ENCODE data around the gene B3GALNT1.
"Not testable (repeated sequence)": the region's sequence is repeated elsewhere in the genome, so short reads cannot be mapped to it uniquely, and the experiment has no call there.

The B3GALNT1 gene

DNA sequence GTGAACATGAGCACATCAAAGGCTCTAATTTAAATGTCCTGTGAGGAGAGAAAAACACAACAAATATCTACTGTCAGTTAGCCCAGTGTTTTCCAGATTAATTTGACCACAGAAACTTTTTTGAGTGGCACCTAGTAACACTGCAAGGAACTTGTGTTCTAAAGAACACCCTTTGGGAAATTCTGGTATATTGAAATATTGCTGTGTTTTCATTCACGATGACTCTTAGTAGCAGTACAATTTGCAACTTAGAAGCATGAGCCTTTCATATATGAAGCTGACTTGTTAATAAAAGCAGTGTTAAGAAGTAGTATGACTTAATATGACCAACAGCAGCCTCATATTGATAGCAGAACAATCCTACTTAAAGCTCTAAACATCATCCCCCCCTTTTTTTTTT lies 32.0 kb downstream of the B3GALNT1 start:
- DNase-seq = no peak

DNA sequence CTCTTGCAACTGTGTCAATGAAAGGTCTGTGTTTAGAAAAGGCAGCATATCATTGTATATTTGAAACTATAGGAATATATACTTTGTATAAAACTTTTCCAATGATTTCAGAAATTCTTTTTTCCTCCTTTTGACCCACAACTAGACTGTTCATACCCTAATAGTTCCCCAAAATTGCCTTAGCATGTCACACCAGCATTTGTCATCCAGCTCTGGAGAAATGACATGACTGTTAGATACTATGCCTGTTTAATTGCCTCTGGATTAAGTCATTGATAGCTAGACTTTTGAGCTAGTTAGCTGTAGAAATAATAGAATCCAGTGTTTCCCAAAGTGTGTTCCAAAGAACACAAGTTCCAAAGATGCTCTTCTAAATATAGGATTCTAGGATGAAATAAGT lies 32.4 kb downstream of the B3GALNT1 start:
- no peak for DNase-seq

DNA sequence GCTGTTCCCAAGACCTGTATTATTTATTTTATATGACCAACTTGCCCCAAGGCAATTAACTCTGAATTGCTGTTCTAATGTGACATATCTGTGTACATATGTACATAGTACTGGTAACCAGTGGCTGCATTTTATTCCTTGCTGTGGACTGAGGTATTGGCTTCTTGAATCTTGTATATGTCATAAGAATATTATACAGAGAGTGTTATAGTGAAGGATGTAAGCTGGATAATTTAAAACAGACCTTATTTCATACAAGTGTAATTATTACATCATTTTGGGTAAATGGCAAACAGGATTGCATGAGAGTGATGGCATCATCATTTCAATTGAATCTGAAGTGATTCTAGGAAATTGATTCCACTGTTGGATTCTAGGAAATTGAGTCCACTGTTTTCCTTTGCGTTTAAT lies 32.9 kb downstream of the B3GALNT1 start:
- DNase-seq = no peak

- DNase-seq = no peak
Observed at GRCh38 chr3:161070980-161071663, 34.0 kb downstream of the B3GALNT1 start.

DNA sequence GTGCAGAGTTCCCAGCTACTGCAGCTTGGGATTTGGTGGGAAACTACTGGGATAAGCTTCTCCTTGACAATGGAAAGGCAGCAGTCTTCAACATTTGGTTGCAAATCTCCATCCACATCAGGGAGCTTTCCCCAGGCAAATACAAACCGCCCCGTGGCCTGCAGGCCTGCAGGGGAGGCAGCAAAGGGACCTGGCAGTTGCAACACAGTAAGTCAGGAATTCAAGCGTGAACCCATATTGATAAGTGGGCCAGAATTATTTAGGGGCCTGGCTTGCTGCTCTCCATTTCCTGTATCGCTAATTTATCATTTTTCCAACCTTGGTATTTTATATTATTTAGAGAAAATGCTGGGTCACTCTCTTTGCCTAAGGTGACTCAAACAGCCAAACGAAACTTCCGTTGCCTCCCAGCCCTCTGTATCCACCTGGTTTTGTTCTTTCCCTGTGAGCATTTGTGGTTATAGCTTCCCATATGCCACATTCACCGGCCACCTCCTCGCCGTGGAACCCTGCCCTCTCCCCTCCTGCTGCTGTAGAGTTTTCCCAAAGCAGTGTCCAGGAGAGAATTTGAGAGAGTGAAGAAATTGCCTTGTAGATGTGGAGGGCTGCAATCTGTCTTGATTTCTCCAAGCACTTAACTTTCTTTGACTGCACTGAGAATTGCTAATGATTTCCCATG lies 34.8 kb downstream of the B3GALNT1 start:
- no peak for DNase-seq

- DNase-seq = no peak
Observed at GRCh38 chr3:161069511-161070251, 35.5 kb downstream of the B3GALNT1 start.

DNA sequence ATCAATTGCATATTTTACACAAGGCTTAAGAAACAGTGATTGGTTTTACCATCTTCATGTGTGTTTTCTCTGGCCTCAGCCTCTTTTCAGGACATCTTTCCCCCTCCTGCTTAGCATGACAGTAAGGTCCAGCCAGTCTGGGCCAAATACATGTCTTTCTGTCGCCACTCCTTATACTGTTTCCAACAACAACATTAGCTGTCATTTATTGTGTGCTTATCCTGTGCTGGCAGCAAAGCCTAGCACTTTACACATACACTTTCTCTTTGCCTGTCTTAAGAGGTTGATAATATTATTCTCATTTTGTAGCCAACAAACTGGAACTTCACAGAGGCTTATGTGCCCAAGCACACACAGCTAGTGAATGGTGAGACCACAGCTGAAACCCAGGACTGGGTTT lies 37.8 kb downstream of the B3GALNT1 start:
- DNase-seq = no peak

GRCh38 chr3:161066930-161067329 lies 38.2 kb downstream of the B3GALNT1 start:
- no peak for DNase-seq

GRCh38 chr3:161064413-161064812 lies 40.7 kb downstream of the B3GALNT1 start:
- DNase-seq = no peak

GRCh38 chr3:161054860-161055604 lies 50.1 kb downstream of the B3GALNT1 start:
- no peak for DNase-seq

- no peak for DNase-seq
Observed at GRCh38 chr3:161051856-161052255, 53.3 kb downstream of the B3GALNT1 start.

DNA sequence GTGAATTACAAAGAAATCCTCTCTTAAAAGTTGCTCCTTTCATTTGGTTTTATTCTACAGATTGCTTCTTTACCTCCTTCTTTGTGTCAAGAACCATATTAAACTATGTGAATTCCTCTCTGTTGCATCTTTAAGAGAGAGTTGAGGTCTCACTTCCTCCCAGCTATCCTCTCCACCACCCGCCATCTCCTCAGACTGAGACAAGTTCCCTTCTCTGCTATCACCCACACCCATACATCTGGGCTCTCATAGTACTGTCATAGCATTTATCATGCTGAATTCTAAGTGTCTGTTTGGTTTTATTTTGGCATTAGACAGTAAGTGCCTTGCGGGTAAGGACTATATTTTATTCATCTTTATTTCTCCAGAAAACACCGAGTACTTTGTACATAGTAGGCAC lies 54.2 kb downstream of the B3GALNT1 start:
- no peak for DNase-seq

DNA sequence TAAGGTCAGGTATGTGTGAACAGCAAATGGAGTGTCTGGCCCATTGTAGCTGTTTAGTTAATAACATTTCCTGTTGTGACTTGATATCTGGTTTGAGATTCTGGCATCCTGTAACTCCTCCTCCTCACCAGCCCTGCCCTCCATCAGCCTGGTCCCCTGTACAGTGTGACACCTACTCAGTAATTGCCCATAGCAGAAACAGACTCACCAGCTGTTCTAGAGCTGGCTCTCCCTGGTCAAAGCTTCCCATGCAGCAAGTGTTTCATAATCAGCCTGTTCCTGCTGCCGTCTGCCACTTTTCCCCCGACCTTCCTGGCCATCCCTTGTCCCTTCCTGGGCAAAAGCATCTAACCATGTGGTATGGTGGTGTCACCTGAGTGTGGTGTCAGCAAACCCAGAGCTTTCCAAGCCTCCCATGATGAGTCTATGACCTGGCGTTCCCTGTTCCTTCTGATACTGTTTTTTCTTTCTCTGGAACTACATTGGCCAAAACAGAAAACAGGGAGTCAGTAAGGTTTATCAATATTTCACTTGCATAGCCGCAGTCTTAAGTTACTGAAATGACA lies 55.4 kb downstream of the B3GALNT1 start:
- no peak for DNase-seq

- no peak for DNase-seq
Observed at GRCh38 chr3:161043336-161044035, 61.7 kb downstream of the B3GALNT1 start.

GRCh38 chr3:161042023-161042501 lies 63.1 kb downstream of the B3GALNT1 start:
- no peak for DNase-seq

- no peak for DNase-seq
Observed at GRCh38 chr3:161038725-161039124, 66.4 kb downstream of the B3GALNT1 start.

GRCh38 chr3:161035711-161036110 lies 69.4 kb downstream of the B3GALNT1 start:
- no peak for DNase-seq

DNA sequence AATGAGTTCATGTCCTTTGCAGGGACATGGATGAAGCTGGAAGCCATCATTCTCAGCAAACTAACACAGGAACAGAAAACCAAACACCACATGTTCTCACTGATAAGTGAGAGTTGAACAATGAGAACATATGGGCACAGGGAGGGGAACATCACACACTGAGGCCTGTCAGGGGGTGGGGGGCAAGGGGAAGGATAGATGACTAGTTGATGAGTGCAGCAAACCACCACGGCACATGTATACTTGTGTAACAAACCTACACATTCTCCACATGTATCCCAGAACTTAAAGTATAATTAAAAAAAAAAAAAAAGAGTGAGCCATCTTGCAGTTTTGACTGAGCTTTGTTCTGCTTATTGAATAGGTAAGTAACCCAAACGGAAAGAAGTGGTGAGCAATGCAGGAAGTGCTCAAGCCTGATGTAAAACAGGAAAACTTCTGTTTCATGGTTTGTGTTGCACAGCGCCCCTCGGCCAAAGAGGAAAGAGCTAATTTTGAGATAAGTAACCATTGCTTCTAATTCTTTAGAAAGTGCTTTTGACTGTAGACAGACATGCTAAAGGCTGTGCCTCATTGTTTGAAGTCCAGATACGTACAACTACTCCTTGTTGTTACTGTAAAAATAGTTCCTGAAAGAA lies 70.1 kb downstream of the B3GALNT1 start:
- not testable (repeated sequence) for DNase-seq
